ENCODE measurements around the gene KCNJ2.

DNA sequence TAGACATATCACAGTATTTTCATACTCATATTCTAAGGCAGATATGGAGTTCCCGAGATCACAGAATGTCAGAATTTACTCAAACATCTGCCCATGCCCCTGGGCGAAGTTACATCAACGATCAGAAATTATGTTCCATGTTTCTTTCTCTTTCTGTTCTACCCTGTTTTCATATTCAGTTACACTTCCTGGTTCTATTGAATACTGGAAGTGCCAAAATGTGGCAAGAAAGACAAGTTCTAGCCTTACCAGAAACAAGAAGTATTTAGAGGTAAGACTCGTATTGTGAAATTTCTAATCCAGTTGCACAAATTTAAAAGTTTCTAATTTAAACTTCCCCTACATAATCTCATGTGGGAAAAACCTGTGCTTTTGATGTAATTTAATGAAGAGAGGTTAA, 36.1 kb downstream of the KCNJ2 start:
- TF ChIP-seq, protein P1, sequence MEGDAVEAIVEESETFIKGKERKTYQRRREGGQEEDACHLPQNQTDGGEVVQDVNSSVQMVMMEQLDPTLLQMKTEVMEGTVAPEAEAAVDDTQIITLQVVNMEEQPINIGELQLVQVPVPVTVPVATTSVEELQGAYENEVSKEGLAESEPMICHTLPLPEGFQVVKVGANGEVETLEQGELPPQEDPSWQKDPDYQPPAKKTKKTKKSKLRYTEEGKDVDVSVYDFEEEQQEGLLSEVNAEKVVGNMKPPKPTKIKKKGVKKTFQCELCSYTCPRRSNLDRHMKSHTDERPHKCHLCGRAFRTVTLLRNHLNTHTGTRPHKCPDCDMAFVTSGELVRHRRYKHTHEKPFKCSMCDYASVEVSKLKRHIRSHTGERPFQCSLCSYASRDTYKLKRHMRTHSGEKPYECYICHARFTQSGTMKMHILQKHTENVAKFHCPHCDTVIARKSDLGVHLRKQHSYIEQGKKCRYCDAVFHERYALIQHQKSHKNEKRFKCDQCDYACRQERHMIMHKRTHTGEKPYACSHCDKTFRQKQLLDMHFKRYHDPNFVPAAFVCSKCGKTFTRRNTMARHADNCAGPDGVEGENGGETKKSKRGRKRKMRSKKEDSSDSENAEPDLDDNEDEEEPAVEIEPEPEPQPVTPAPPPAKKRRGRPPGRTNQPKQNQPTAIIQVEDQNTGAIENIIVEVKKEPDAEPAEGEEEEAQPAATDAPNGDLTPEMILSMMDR (IDR thresholded peaks at IDR 0.05; ENCODE audit: insufficient read depth, low read length), result no peak
- TF ChIP-seq POLR2AphosphoS5 (IDR thresholded peaks at IDR 0.05; ENCODE audit: low read depth) (no peak), SPI1 (IDR thresholded peaks at IDR 0.05; ENCODE audit: borderline replicate concordance, low read depth) (peak; percentile 85), GABPA (IDR thresholded peaks at IDR 0.05; ENCODE audit: low read depth) (no peak)
- TF ChIP-seq, protein P2, sequence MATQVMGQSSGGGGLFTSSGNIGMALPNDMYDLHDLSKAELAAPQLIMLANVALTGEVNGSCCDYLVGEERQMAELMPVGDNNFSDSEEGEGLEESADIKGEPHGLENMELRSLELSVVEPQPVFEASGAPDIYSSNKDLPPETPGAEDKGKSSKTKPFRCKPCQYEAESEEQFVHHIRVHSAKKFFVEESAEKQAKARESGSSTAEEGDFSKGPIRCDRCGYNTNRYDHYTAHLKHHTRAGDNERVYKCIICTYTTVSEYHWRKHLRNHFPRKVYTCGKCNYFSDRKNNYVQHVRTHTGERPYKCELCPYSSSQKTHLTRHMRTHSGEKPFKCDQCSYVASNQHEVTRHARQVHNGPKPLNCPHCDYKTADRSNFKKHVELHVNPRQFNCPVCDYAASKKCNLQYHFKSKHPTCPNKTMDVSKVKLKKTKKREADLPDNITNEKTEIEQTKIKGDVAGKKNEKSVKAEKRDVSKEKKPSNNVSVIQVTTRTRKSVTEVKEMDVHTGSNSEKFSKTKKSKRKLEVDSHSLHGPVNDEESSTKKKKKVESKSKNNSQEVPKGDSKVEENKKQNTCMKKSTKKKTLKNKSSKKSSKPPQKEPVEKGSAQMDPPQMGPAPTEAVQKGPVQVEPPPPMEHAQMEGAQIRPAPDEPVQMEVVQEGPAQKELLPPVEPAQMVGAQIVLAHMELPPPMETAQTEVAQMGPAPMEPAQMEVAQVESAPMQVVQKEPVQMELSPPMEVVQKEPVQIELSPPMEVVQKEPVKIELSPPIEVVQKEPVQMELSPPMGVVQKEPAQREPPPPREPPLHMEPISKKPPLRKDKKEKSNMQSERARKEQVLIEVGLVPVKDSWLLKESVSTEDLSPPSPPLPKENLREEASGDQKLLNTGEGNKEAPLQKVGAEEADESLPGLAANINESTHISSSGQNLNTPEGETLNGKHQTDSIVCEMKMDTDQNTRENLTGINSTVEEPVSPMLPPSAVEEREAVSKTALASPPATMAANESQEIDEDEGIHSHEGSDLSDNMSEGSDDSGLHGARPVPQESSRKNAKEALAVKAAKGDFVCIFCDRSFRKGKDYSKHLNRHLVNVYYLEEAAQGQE (IDR thresholded peaks at IDR 0.05; ENCODE audit: insufficient replicate concordance, low read depth), result no peak
